ENCODE data around the gene TSPAN7.

DNA sequence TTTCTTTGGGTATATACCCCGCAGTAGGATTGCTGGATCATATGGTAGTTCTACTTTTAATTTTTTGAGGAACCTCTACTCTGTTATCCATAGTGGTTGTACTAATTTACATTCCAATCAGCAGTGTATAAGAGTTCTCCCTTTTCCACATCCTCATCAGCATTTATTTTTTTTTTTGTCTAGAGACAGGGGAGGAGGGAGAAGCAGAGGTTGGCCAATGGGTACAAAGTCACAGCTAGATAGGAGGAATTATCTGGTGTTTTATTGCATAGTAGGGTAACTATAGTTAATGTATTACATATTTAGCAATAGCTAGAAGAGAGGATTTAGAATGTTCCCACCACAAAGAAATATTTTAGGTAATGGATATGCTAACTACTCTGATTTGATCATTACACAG is 107.4 kb downstream of the TSPAN7 start:
- TF ChIP-seq CTCF (IDR thresholded peaks at IDR 0.05) = no peak
- TF ChIP-seq EZH2 (IDR thresholded peaks at IDR 0.05; ENCODE audit: borderline replicate concordance, insufficient read depth, low read depth, low read length, poor library complexity, severe bottlenecking) = no peak

Measured in B cell (primary cell).